ENCODE data around the gene RIPOR2. TPM values are rescaled to one million over a fixed set of nuclear protein-coding genes. Genes with fewer than 3 reads are reported as not detected.

Gene RIPOR2
- total RNA-seq, 1 experiment from 2014 or later: 5.0 TPM

GRCh38 chr6:24840187-24840586 lies 95.6 kb downstream of the RIPOR2 start:
- WGBS (ENCODE audit: extremely low coverage, insufficient read length, low lambda C conversion rate): no CpG with 5 or more reads among the region's 2 CpGs
- H3K27ac Mint-ChIP-seq: peak overlapping the region in 1 of 3 experiments; percentile 65; a peak in 2 of 7 replicates
- H3K27me3 ChIP-seq (ENCODE audit: insufficient read depth, low read length): no peaks in the 10 kb centered on the region
- H3K27me3 Mint-ChIP-seq (ENCODE audit: low read depth): no peaks in the 10 kb centered on the region
- peaks cover 4 to 5% of the 10 kb centered on the region in 2 experiments; a peak in 2 of 4 replicates for H3K4me1 Mint-ChIP-seq
- no peak overlapping the region for H3K14ac ChIP-seq (ENCODE audit: insufficient read depth, low read length)
- H3K79me2 ChIP-seq (ENCODE audit: insufficient read depth, low read length): no peaks in the 10 kb centered on the region
- no peak for DNase-seq
- no peak overlapping the region for H4K8ac ChIP-seq (replicated peaks; ENCODE audit: insufficient read length, low read depth, low read length)
- no peak overlapping the region for H2AFZ ChIP-seq (ENCODE audit: low read length)
- no peak overlapping the region for H4K5ac ChIP-seq (ENCODE audit: insufficient read length, low read depth, low read length)
- TF ChIP-seq CTCF (conservative IDR thresholded peaks at IDR 0.05): no peak
- no peak overlapping the region for H3K18ac ChIP-seq (ENCODE audit: insufficient read length, low read depth, low read length)
- no peak overlapping the region for H3K9ac ChIP-seq (ENCODE audit: extremely low read depth, insufficient read length, low read length)
- no peak overlapping the region for H3K4me3 Mint-ChIP-seq
- H2AK5ac ChIP-seq (ENCODE audit: insufficient read length, low read length): no peak overlapping the region
- H3K23ac ChIP-seq (ENCODE audit: insufficient read length, low read depth, low read length): no peak overlapping the region
- no peaks in the 10 kb centered on the region for H3K79me1 ChIP-seq (ENCODE audit: insufficient read depth, low read depth, low read length, poor library complexity, severe bottlenecking)
- no peaks in the 10 kb centered on the region for H3K23me2 ChIP-seq (ENCODE audit: insufficient read length, low read depth, low read length, poor library complexity, severe bottlenecking)
- H3K56ac ChIP-seq (ENCODE audit: insufficient read length, low read depth, low read length): no peak overlapping the region
- H2BK20ac ChIP-seq (ENCODE audit: low read depth, low read length, poor library complexity, severe bottlenecking): no peak overlapping the region
- no peak overlapping the region for H3K4ac ChIP-seq (ENCODE audit: low read depth, low read length)
- no peak overlapping the region for H2BK5ac ChIP-seq (ENCODE audit: insufficient read length, low read length)
- peaks cover 6 to 12% (median 9%) of the 10 kb centered on the region in 3 experiments; a peak in 4 of 7 replicates for H3K36me3 Mint-ChIP-seq (ENCODE audit: insufficient read depth in 1 of 3, low read depth in 3 of 3)
- H2BK12ac ChIP-seq (ENCODE audit: insufficient read length, low read depth, low read length): no peak overlapping the region
- H2BK120ac ChIP-seq (ENCODE audit: low read depth, low read length, poor library complexity, severe bottlenecking): no peak overlapping the region
- H3K4me1 ChIP-seq (ENCODE audit: insufficient read depth, low read length): no peaks in the 10 kb centered on the region
- H3K9me3 Mint-ChIP-seq: no peaks in the 10 kb centered on the region
- no peak overlapping the region for H3T11ph ChIP-seq (ENCODE audit: low read length)
- no peak overlapping the region for H3K4me2 ChIP-seq (ENCODE audit: insufficient read depth, insufficient read length, low read length)
- H4K91ac ChIP-seq (ENCODE audit: insufficient read length, low read depth, low read length): no peak overlapping the region
- H3K9me3 ChIP-seq (ENCODE audit: control insufficient read depth, low read depth, low read length): no peaks in the 10 kb centered on the region
- H3K27ac ChIP-seq (ENCODE audit: insufficient read length, low read depth, low read length): no peak overlapping the region
- no peaks in the 10 kb centered on the region for H4K20me1 ChIP-seq (ENCODE audit: control insufficient read depth, insufficient read depth, insufficient read length)
- no peak overlapping the region for H2BK15ac ChIP-seq (ENCODE audit: low read depth, low read length)

All from H9 (cell line).